Ascending aorta (tissue), 2 donors: ENCODE data around the gene ROBO4. TPM values are rescaled to one million over a fixed set of nuclear protein-coding genes. Genes with fewer than 3 reads are reported as not detected.
A peak's percentile ranks its signal among the peaks of the same experiment; 100 is the strongest.

Experiments
- DNase-seq, 2 donors: peaks; one replicate each; pipeline ENCODE4 v3.0.0-alpha.2; 2019; ENCODE audit warnings: low spot score in 2 of 2
- H3K27ac ChIP-seq, 2 donors: fragments of 200-600 bp; sonication (generic); one replicate each; pipeline ENCODE4 v1.5.1; 2016 to 2017; ENCODE audit warnings: mild to moderate bottlenecking in 1 of 2
- H3K27me3 ChIP-seq: fragments of 200-600 bp; sonication (generic); one replicate; pipeline ENCODE4 v1.5.1; 2017
- H3K36me3 ChIP-seq, 2 donors: fragments of 200-600 bp; sonication (generic); one replicate each; pipeline ENCODE4 v1.5.1; 2016
- H3K4me1 ChIP-seq, 2 donors: fragments of 200-600 bp; sonication (generic); one replicate each; pipeline ENCODE4 v1.5.1; 2016 to 2017; ENCODE audit warnings: mild to moderate bottlenecking in 1 of 2
- H3K4me3 ChIP-seq, 2 donors: fragments of 200-600 bp; sonication (generic); one replicate each; pipeline ENCODE4 v1.5.1; 2016 to 2017; ENCODE audit warnings: mild to moderate bottlenecking in 1 of 2
- H3K9me3 ChIP-seq, 2 donors: fragments of 200-600 bp; sonication (generic); one replicate each; pipeline ENCODE4 v1.5.1; 2016
- CTCF ChIP-seq, 3 experiments: fragments of 200-600 bp in 2 of 3; fragments of 450-650 bp in 1 of 3; sonication (generic) in 2 of 3; IDR thresholded peaks; one replicate each; pipeline ENCODE4 v1.5.1; 2016 to 2019; ENCODE audit warnings: antibody characterized with exemption in 3 of 3, mild to moderate bottlenecking in 1 of 3, moderate library complexity in 1 of 3
- intact Hi-C: fragments of 100-400 bp; cut with DNase I; formaldehyde crosslinking; loops from one replicate; pipeline ENCODE4 v1.15.1; 2023
- total RNA-seq: library from RNA; depleted of rRNA; stranded (reverse); fragments of >200 nt; gene quantifications from one replicate; pipeline ENCODE4 v1.1.0, GENCODE V29; 2016

The ROBO4 gene
- total RNA-seq: 51.5 TPM

- Histone ChIP-seq H3K4me3 (peak within 1 kb of the TSS in 1 of 2 donors; percentile 13), H3K27ac (peak within 1 kb of the TSS; percentile 54 to 55), H3K27me3 (no peaks in the 10 kb centered on the region), H3K4me1 (no peaks in the 10 kb centered on the region), H3K9me3 (no peaks in the 10 kb centered on the region), H3K36me3 (no peaks in the 10 kb centered on the region)
- intact Hi-C loops: no loop called here
- no peak for TF ChIP-seq CTCF (IDR thresholded peaks at IDR 0.05)
- peak in 1 of 2 donors; percentile 68 for DNase-seq
These were observed at the start of gene ROBO4 for GRCh38 chr11:124897674-124898262. TSS of gene ROBO4 (minus strand) at chr11:124897865. CDS start at chr11:124897795, 70 bp downstream.

DNA sequence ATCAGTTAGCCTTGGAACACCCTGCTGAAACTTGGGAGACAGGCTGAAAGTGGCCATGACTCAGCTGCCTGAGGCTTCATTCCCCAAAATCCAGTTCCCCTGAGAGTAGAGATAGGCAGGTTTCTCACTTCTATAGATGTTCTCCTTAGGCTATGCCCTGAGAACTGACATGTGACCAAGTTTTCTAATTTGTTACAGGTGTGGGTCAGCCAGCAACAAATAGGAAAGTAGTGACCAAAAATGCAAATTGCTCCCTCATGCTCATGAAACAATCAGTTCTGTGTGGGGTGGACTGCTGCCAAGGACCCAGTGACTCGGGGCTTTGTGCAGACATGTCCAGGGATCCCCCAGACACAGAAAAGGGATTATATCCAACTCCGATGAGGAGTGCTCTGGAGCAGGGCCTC lies 49.1 kb upstream of the ROBO4 start:
- H3K4me1 ChIP-seq: no peaks in the 10 kb centered on the region
- H3K9me3 ChIP-seq: no peaks in the 10 kb centered on the region
- no peak overlapping the region for H3K4me3 ChIP-seq
- no peak for DNase-seq
- intact Hi-C loops: no loop called here
- no peaks in the 10 kb centered on the region for H3K27me3 ChIP-seq
- no peak for TF ChIP-seq CTCF (IDR thresholded peaks at IDR 0.05)
- no peaks in the 10 kb centered on the region for H3K36me3 ChIP-seq
- no peak overlapping the region for H3K27ac ChIP-seq

- Histone ChIP-seq H3K27me3 (no peaks in the 10 kb centered on the region), H3K4me1 (no peaks in the 10 kb centered on the region), H3K9me3 (no peaks in the 10 kb centered on the region), H3K36me3 (no peaks in the 10 kb centered on the region), H3K27ac (no peak overlapping the region), H3K4me3 (no peak overlapping the region)
- no peak for TF ChIP-seq CTCF (IDR thresholded peaks at IDR 0.05)
- intact Hi-C loops: no loop called here
- no peak for DNase-seq
These were observed 48.2 kb upstream of the ROBO4 start for GRCh38 chr11:124945826-124946225.

DNA sequence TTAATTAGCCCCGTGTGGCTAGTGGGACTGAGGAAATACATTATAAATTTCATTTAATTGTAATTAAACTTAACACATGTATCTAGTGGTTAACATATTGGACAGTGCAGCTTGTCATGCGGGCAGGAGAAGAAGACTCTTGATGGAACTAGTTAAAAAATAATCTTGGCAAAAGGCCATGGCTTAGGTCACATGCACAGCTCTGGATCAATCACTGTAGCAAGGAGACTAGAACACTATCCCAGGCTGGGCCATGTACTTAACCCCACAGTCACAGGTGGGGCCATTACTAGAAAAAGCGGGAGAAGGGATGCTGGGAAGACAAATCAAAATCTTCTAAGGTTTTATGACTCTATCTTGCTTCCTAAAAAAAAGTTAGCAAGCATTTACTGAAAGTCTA lies 46.9 kb upstream of the ROBO4 start:
- intact Hi-C loops: no loop called here
- DNase-seq: no peak
- no peaks in the 10 kb centered on the region for H3K36me3 ChIP-seq
- TF ChIP-seq CTCF (IDR thresholded peaks at IDR 0.05): no peak
- no peak overlapping the region for H3K4me3 ChIP-seq
- no peak overlapping the region for H3K27ac ChIP-seq
- no peaks in the 10 kb centered on the region for H3K9me3 ChIP-seq
- H3K27me3 ChIP-seq: no peaks in the 10 kb centered on the region
- H3K4me1 ChIP-seq: no peaks in the 10 kb centered on the region

GRCh38 chr11:124943741-124944140 lies 46.1 kb upstream of the ROBO4 start:
- Histone ChIP-seq H3K27ac (no peak overlapping the region), H3K27me3 (no peaks in the 10 kb centered on the region), H3K9me3 (no peaks in the 10 kb centered on the region), H3K36me3 (no peaks in the 10 kb centered on the region), H3K4me1 (no peaks in the 10 kb centered on the region), H3K4me3 (no peak overlapping the region)
- no peak for TF ChIP-seq CTCF (IDR thresholded peaks at IDR 0.05)
- no peak for DNase-seq
- intact Hi-C loops: no loop called here

GRCh38 chr11:124943254-124943616 lies 45.6 kb upstream of the ROBO4 start:
- TF ChIP-seq CTCF (IDR thresholded peaks at IDR 0.05): no peak
- DNase-seq: no peak
- no peak overlapping the region for H3K4me3 ChIP-seq
- intact Hi-C loops: no loop called here
- no peaks in the 10 kb centered on the region for H3K9me3 ChIP-seq
- H3K36me3 ChIP-seq: no peaks in the 10 kb centered on the region
- H3K4me1 ChIP-seq: no peaks in the 10 kb centered on the region
- H3K27ac ChIP-seq: no peak overlapping the region
- no peaks in the 10 kb centered on the region for H3K27me3 ChIP-seq
